Effector memory CD4-positive, alpha-beta T cell (primary cell): ENCODE data around the gene RBM4B.
"Not testable (repeated sequence)": the region's sequence is repeated elsewhere in the genome, so short reads cannot be mapped to it uniquely, and the experiment has no call there.

ENCODE experiments used
- DNase-seq, 3 donors: peaks; one replicate each; pipeline ENCODE4 v3.0.0-alpha.2; 2020
- H3K27ac ChIP-seq: 2 replicates; pipeline ENCODE4 v1.7.0; 2013; ENCODE audit warnings: mild to moderate bottlenecking, low read length, moderate library complexity; ENCODE audit not compliant: insufficient read depth, poor library complexity, severe bottlenecking
- H3K27me3 ChIP-seq: replicated peaks from 2 replicates; pipeline ENCODE4 v1.7.0; 2013; ENCODE audit warnings: mild to moderate bottlenecking, low read length; ENCODE audit not compliant: insufficient read depth, control insufficient read depth, poor library complexity, severe bottlenecking
- H3K36me3 ChIP-seq: 2 replicates; pipeline ENCODE4 v1.7.0; 2013; ENCODE audit warnings: mild to moderate bottlenecking, low read length, moderate library complexity; ENCODE audit not compliant: control insufficient read depth, insufficient read depth
- H3K4me1 ChIP-seq: 2 replicates; pipeline ENCODE4 v1.7.0; 2013; ENCODE audit warnings: low read length, mild to moderate bottlenecking; ENCODE audit not compliant: control insufficient read depth, insufficient read depth, poor library complexity, severe bottlenecking
- H3K4me3 ChIP-seq: 2 replicates; pipeline ENCODE4 v1.7.0; 2013; ENCODE audit warnings: low read length, low read depth, mild to moderate bottlenecking; ENCODE audit not compliant: insufficient read depth, poor library complexity, severe bottlenecking
- H3K9me3 ChIP-seq: 2 replicates; pipeline ENCODE4 v1.7.0; 2013; ENCODE audit warnings: mild to moderate bottlenecking, low read length, moderate library complexity; ENCODE audit not compliant: control insufficient read depth
- total RNA-seq, 3 donors: gene quantifications; one replicate each; lab custom pipeline; 2026; lab: John Stamatoyannopoulos, UW

RBM4B gene
- total RNA-seq = 4.1 to 6.4 (median 5.5) reads per million in 3 donors

GRCh38 chr11:66677599-66678375 lies at the start of gene RBM4B:
Gene RBM4B (minus strand): TSS chr11:66677887. CDS start chr11:66677079, 808 bp downstream.
- peak; percentile 96 to 97 (median 96) for DNase-seq
- Histone ChIP-seq H3K4me1 (peaks cover 8% of the 10 kb centered on the region), H3K4me3 (peak within 1 kb of the TSS; percentile 65), H3K27ac (peak within 1 kb of the TSS; percentile 99), H3K36me3 (no peaks in the 10 kb centered on the region), H3K9me3 (no peaks in the 10 kb centered on the region), H3K27me3 (no peaks in the 10 kb centered on the region)

GRCh38 chr11:66725647-66726046 lies 48.0 kb upstream of the RBM4B start:
- Histone ChIP-seq H3K27ac (no peak overlapping the region), H3K4me3 (no peak overlapping the region), H3K36me3 (no peaks in the 10 kb centered on the region), H3K27me3 (peaks cover 28% of the 10 kb centered on the region), H3K9me3 (no peaks in the 10 kb centered on the region), H3K4me1 (peaks cover 8% of the 10 kb centered on the region)
- DNase-seq = no peak

GRCh38 chr11:66725114-66725513 lies 47.4 kb upstream of the RBM4B start:
- H3K4me1 ChIP-seq = peaks cover 8% of the 10 kb centered on the region
- H3K27me3 ChIP-seq = peaks cover 28% of the 10 kb centered on the region
- no peak overlapping the region for H3K4me3 ChIP-seq
- H3K27ac ChIP-seq = no peak overlapping the region
- H3K9me3 ChIP-seq = no peaks in the 10 kb centered on the region
- H3K36me3 ChIP-seq = no peaks in the 10 kb centered on the region
- DNase-seq = no peak

GRCh38 chr11:66724167-66724566 lies 46.5 kb upstream of the RBM4B start:
- not testable (repeated sequence) for H3K4me3 ChIP-seq, H3K27ac ChIP-seq, H3K9me3 ChIP-seq, H3K4me1 ChIP-seq, DNase-seq, H3K36me3 ChIP-seq
- H3K27me3 ChIP-seq = peaks cover 28% of the 10 kb centered on the region

GRCh38 chr11:66723693-66724092 lies 46.0 kb upstream of the RBM4B start:
- peaks cover 25% of the 10 kb centered on the region for H3K27me3 ChIP-seq
- no peak for DNase-seq

GRCh38 chr11:66722745-66723651 lies 45.3 kb upstream of the RBM4B start:
- H3K9me3 ChIP-seq = no peaks in the 10 kb centered on the region
- no peak overlapping the region for H3K27ac ChIP-seq
- H3K27me3 ChIP-seq = peaks cover 20% of the 10 kb centered on the region
- H3K36me3 ChIP-seq = no peaks in the 10 kb centered on the region
- no peak for DNase-seq
- H3K4me1 ChIP-seq = peaks cover 4% of the 10 kb centered on the region
- H3K4me3 ChIP-seq = no peak overlapping the region

More at GRCh38 chr11:66723693-66724092, 46.0 kb upstream of the RBM4B start:
- H3K4me1 ChIP-seq = peaks cover 8% of the 10 kb centered on the region
- H3K36me3 ChIP-seq = no peaks in the 10 kb centered on the region
- no peaks in the 10 kb centered on the region for H3K9me3 ChIP-seq
- H3K27ac ChIP-seq = no peak overlapping the region
- no peak overlapping the region for H3K4me3 ChIP-seq

GRCh38 chr11:66721939-66722338 lies 44.3 kb upstream of the RBM4B start:
- Histone ChIP-seq H3K36me3 (no peaks in the 10 kb centered on the region), H3K9me3 (no peaks in the 10 kb centered on the region), H3K27me3 (peaks cover 13% of the 10 kb centered on the region), H3K4me1 (no peaks in the 10 kb centered on the region), H3K4me3 (no peak overlapping the region), H3K27ac (no peak overlapping the region)
- no peak for DNase-seq

GRCh38 chr11:66720899-66721470 lies 43.3 kb upstream of the RBM4B start:
- Histone ChIP-seq H3K4me1 (no peaks in the 10 kb centered on the region), H3K27me3 (peaks cover 5% of the 10 kb centered on the region), H3K36me3 (no peaks in the 10 kb centered on the region), H3K9me3 (no peaks in the 10 kb centered on the region), H3K4me3 (no peak overlapping the region), H3K27ac (no peak overlapping the region)
- DNase-seq = no peak

- H3K27ac ChIP-seq = no peak overlapping the region
- H3K4me3 ChIP-seq = no peak overlapping the region
- H3K36me3 ChIP-seq = no peaks in the 10 kb centered on the region
- DNase-seq = no peak
- no peaks in the 10 kb centered on the region for H3K9me3 ChIP-seq
- no peaks in the 10 kb centered on the region for H3K4me1 ChIP-seq
- no peaks in the 10 kb centered on the region for H3K27me3 ChIP-seq
Observed at GRCh38 chr11:66720223-66720898, 42.7 kb upstream of the RBM4B start.
